ENCODE measurements around the gene CDC42BPG. TPM values are rescaled to one million over a fixed set of nuclear protein-coding genes. Genes with fewer than 3 reads are reported as not detected.

CDC42BPG gene
- total RNA-seq: under 1 TPM; under 0.01 to 1.00 TPM

GRCh38 chr11:64844330-64845128, at the start of gene CDC42BPG:
Gene CDC42BPG, minus strand, starts transcription at chr11:64844653. Its CDS starts 84 bp downstream, at chr11:64844569.

GRCh38 chr11:64878494-64879243, 34.2 kb upstream of the CDC42BPG start, which contains the start of gene EHD1:
Gene EHD1, minus strand, starts transcription at chr11:64878621. Its CDS starts 157 bp downstream, at chr11:64878464.

GRCh38 chr11:64810271-64810890, 34.1 kb downstream of the CDC42BPG start, which contains the start of gene MEN1:
Gene MEN1, minus strand, starts transcription at chr11:64810551. Its CDS starts 442 bp downstream, at chr11:64810109.

GRCh38 chr11:64803158-64803845, 41.2 kb downstream of the CDC42BPG start, which contains the start of gene MAP4K2:
Gene MAP4K2, minus strand, starts transcription at chr11:64803214. Its CDS starts 65 bp downstream, at chr11:64803149.

GRCh38 chr11:64778473-64779298, 65.8 kb downstream of the CDC42BPG start, which contains the start of gene SF1:
Gene SF1, minus strand, starts transcription at chr11:64778542. Its CDS starts 150 bp downstream, at chr11:64778392.

Other genes with a start within 250 kb of the CDC42BPG start
- gene NRXN2, start 121.5 kb downstream of the CDC42BPG start, total RNA-seq: under 1 TPM; 0.33 to 0.69 TPM
- gene RASGRP2, start 100.5 kb downstream of the CDC42BPG start, total RNA-seq: not detected
- gene PYGM, start 84.7 kb downstream of the CDC42BPG start, total RNA-seq: under 1 TPM; 0.33 to 0.34 TPM
- 100 to 1,000 TPM in 1 of 2 donors, 10 to 100 TPM in 1; 95.7 to 122 TPM for gene SF1, start 66.1 kb downstream of the CDC42BPG start, total RNA-seq
- 10 to 100 TPM; 11.4 to 17.3 TPM for gene MAP4K2, start 41.4 kb downstream of the CDC42BPG start, total RNA-seq
- gene MEN1, start 34.1 kb downstream of the CDC42BPG start, total RNA-seq: 10 to 100 TPM; 17.2 to 26.3 TPM
- 10 to 100 TPM; 16.2 to 49.0 TPM for gene EHD1, start 34.0 kb upstream of the CDC42BPG start, total RNA-seq
- 10 to 100 TPM; 22.3 to 58.5 TPM for gene ATG2A, start 72.6 kb upstream of the CDC42BPG start, total RNA-seq
- 10 to 100 TPM in 1 of 2 donors, 1 to 10 TPM in 1; 9.0 to 29.9 TPM for gene PPP2R5B, start 80.0 kb upstream of the CDC42BPG start, total RNA-seq
- not detected for gene GPHA2, start 91.2 kb upstream of the CDC42BPG start, total RNA-seq
- not detected for gene MAJIN, start 127.5 kb upstream of the CDC42BPG start, total RNA-seq
- gene BATF2, start 152.3 kb upstream of the CDC42BPG start, total RNA-seq: 10 to 100 TPM; 10.7 to 29.0 TPM
- 100 to 1,000 TPM; 112 to 138 TPM for gene ARL2, start 169.5 kb upstream of the CDC42BPG start, total RNA-seq
- gene SNX15, start 182.8 kb upstream of the CDC42BPG start, total RNA-seq: 1 to 10 TPM; 9.3 to 9.6 TPM
- 10 to 100 TPM; 10.3 to 25.0 TPM for gene SAC3D1, start 196.6 kb upstream of the CDC42BPG start, total RNA-seq
- gene NAALADL1, start 213.9 kb upstream of the CDC42BPG start, total RNA-seq: 10 to 100 TPM in 1 of 2 donors, 1 to 10 TPM in 1; 5.7 to 11.7 TPM
- 10 to 100 TPM; 11.4 to 29.6 TPM for gene CDCA5, start 239.4 kb upstream of the CDC42BPG start, total RNA-seq
- 10 to 100 TPM; 32.0 to 33.0 TPM for gene ZFPL1, start 239.6 kb upstream of the CDC42BPG start, total RNA-seq

Data from melanocyte of skin (primary cell).